CD4-positive, alpha-beta T cell treated with Interleukin-10 for 1 hour (primary cell): ENCODE results near the gene MAST1.
"Not testable (repeated sequence)": the region's sequence is repeated elsewhere in the genome, so short reads cannot be mapped to it uniquely, and the experiment has no call there.

ENCODE experiments used
- DNase-seq: peaks from one replicate; pipeline ENCODE4 v3.0.0-alpha.2; 2020

MAST1 gene

GRCh38 chr19:12801466-12802266 lies 36.6 kb upstream of the MAST1 start, which contains the start of the genes PRDX2 and THSD8:
Gene PRDX2, minus strand, starts transcription at chr19:12801800. Its CDS starts 539 bp downstream, at chr19:12801261.
Gene THSD8, plus strand, starts transcription at chr19:12802069. Its CDS starts 3 bp downstream, at chr19:12802072.
- DNase-seq: peak; percentile 82

- DNase-seq: no peak
These were observed 35.8 kb upstream of the MAST1 start for GRCh38 chr19:12802267-12803106.

GRCh38 chr19:12804051-12804450 lies 34.3 kb upstream of the MAST1 start:
- no peak for DNase-seq

- DNase-seq: peak; percentile 88
These were observed 31.9 kb upstream of the MAST1 start, which contains the start of gene RNASEH2A for GRCh38 chr19:12806242-12807081. Gene RNASEH2A, plus strand, starts transcription at chr19:12806584. Its CDS starts 90 bp downstream, at chr19:12806674.

GRCh38 chr19:12815088-12815487 lies 23.2 kb upstream of the MAST1 start:
- DNase-seq: no peak

- not testable (repeated sequence) for DNase-seq
These were observed 21.1 kb upstream of the MAST1 start for GRCh38 chr19:12817188-12817587.

- DNase-seq: not testable (repeated sequence)
These were observed 20.5 kb upstream of the MAST1 start for GRCh38 chr19:12817810-12818209.

- DNase-seq: no peak
These were observed 16.6 kb upstream of the MAST1 start for GRCh38 chr19:12821761-12822160.

- no peak for DNase-seq
These were observed 12.8 kb upstream of the MAST1 start for GRCh38 chr19:12825254-12826131.

GRCh38 chr19:12828494-12828893 lies 9.8 kb upstream of the MAST1 start:
- DNase-seq: no peak

GRCh38 chr19:12833418-12833737 lies 4.9 kb upstream of the MAST1 start:
- no peak for DNase-seq

GRCh38 chr19:12833738-12834565 lies 4.4 kb upstream of the MAST1 start:
- DNase-seq: peak; percentile 63

GRCh38 chr19:12834566-12834943 lies 3.8 kb upstream of the MAST1 start, which contains the start of gene RTBDN:
Gene RTBDN, minus strand, starts transcription at chr19:12834579. Its CDS starts 4,600 bp downstream, at chr19:12829979.
- no peak for DNase-seq

- DNase-seq: peak; percentile 37
These were observed 3.1 kb upstream of the MAST1 start for GRCh38 chr19:12834976-12835757.

- DNase-seq: no peak
These were observed 1.8 kb upstream of the MAST1 start for GRCh38 chr19:12836529-12836863.

- DNase-seq: no peak
These were observed 1.1 kb upstream of the MAST1 start for GRCh38 chr19:12837225-12837624.

GRCh38 chr19:12838886-12839756 lies 806 bp downstream of the MAST1 start:
- peak; percentile 33 for DNase-seq

- DNase-seq: peak; percentile 48
These were observed 2.1 kb downstream of the MAST1 start for GRCh38 chr19:12840091-12841079.
